Measurements from ENCODE around the gene OARD1.

DNA sequence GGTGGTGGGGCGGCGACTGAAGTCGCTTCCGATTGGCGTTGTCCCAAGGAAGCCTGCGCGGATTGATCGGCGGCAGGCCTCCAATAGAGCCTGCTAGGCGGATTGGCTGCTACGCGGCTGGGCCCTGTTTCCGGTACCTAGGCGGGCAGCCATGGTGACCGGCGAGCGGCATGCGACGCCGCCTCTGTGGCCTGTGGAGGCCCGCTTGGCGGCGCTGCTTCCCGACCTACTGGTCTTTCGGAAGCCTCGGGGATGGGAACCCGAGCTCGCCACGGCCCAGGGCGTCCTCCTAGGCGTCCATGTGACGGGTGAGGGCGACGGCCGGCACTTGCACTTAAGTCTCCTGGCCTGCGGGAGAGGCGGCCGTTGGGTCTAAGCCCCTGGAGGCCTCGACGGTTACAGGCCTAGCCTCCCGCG lies 28.7 kb upstream of the OARD1 start:
- TF ChIP-seq, protein P1, sequence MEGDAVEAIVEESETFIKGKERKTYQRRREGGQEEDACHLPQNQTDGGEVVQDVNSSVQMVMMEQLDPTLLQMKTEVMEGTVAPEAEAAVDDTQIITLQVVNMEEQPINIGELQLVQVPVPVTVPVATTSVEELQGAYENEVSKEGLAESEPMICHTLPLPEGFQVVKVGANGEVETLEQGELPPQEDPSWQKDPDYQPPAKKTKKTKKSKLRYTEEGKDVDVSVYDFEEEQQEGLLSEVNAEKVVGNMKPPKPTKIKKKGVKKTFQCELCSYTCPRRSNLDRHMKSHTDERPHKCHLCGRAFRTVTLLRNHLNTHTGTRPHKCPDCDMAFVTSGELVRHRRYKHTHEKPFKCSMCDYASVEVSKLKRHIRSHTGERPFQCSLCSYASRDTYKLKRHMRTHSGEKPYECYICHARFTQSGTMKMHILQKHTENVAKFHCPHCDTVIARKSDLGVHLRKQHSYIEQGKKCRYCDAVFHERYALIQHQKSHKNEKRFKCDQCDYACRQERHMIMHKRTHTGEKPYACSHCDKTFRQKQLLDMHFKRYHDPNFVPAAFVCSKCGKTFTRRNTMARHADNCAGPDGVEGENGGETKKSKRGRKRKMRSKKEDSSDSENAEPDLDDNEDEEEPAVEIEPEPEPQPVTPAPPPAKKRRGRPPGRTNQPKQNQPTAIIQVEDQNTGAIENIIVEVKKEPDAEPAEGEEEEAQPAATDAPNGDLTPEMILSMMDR (IDR thresholded peaks at IDR 0.05): no peak
- TF ChIP-seq POLR2A (IDR thresholded peaks at IDR 0.05): no peak

Measured in body of pancreas (tissue), 4 donors.